Neural progenitor cell (in vitro differentiated cells): ENCODE data around the gene AGR2. TPM values are rescaled to one million over a fixed set of nuclear protein-coding genes. Genes with fewer than 3 reads are reported as not detected.

Source experiments
- DNase-seq: peaks from one replicate; pipeline ENCODE4 v3.0.0-alpha.2; 2016; ENCODE audit warnings: low spot score
- H2AFZ ChIP-seq: fragments of 200-600 bp; sonication (generic); replicated peaks from 2 replicates; pipeline ENCODE4 v1.6.1; 2016; ENCODE audit warnings: antibody characterized with exemption
- H3F3A ChIP-seq: fragments of 200-600 bp; sonication (generic); 2 replicates; pipeline ENCODE4 v1.6.1; 2016; ENCODE audit warnings: antibody characterized with exemption, low read depth
- H3K27ac ChIP-seq: fragments of 200-600 bp; sonication (generic); 2 replicates; pipeline ENCODE4 v1.5.1; 2016; ENCODE audit warnings: mild to moderate bottlenecking
- H3K27me3 ChIP-seq: fragments of 200-600 bp; sonication (generic); 2 replicates; pipeline ENCODE4 v1.6.1; 2016; ENCODE audit warnings: mild to moderate bottlenecking, moderate library complexity
- H3K36me3 ChIP-seq: fragments of 200-600 bp; sonication (generic); 2 replicates; pipeline ENCODE4 v1.5.1; 2016
- H3K4me1 ChIP-seq: fragments of 200-600 bp; sonication (generic); 2 replicates; pipeline ENCODE4 v1.6.1; 2016; ENCODE audit warnings: mixed run types
- H3K4me2 ChIP-seq: fragments of 200-600 bp; sonication (generic); 2 replicates; pipeline ENCODE4 v1.6.1; 2016
- H3K4me3 ChIP-seq: fragments of 200-600 bp; sonication (generic); 2 replicates; pipeline ENCODE4 v1.5.1; 2016
- H3K79me2 ChIP-seq: fragments of 200-600 bp; sonication (generic); 2 replicates; pipeline ENCODE4 v1.6.1; 2016; ENCODE audit warnings: low read depth
- H3K9ac ChIP-seq: fragments of 200-600 bp; sonication (generic); 2 replicates; pipeline ENCODE4 v1.6.1; 2016
- H3K9me3 ChIP-seq: fragments of 200-600 bp; sonication (generic); 2 replicates; pipeline ENCODE4 v1.5.1; 2016; ENCODE audit warnings: low read depth
- H4K20me1 ChIP-seq: fragments of 200-600 bp; sonication (generic); 2 replicates; pipeline ENCODE4 v1.6.1; 2016; ENCODE audit warnings: low read depth
- H3K27ac Mint-ChIP-seq: 3 replicates; pipeline ENCODE4 v1.8.0; 2021; ENCODE audit warnings: mixed read lengths
- H3K27me3 Mint-ChIP-seq: 2 replicates; pipeline ENCODE4 v1.8.0; 2022; ENCODE audit warnings: low read depth, mild to moderate bottlenecking, inconsistent platforms, moderate library complexity, mixed read lengths; ENCODE audit not compliant: insufficient read depth
- H3K36me3 Mint-ChIP-seq: 3 replicates; pipeline ENCODE4 v1.8.0; 2021; ENCODE audit warnings: mixed read lengths
- H3K4me1 Mint-ChIP-seq: 3 replicates; pipeline ENCODE4 v1.8.0; 2021; ENCODE audit warnings: mixed read lengths
- H3K4me3 Mint-ChIP-seq: 3 replicates; pipeline ENCODE4 v1.8.0; 2021; ENCODE audit warnings: mild to moderate bottlenecking, moderate library complexity, mixed read lengths
- H3K9me3 Mint-ChIP-seq: 3 replicates; pipeline ENCODE4 v1.8.0; 2020; ENCODE audit warnings: mixed read lengths
- CTCF ChIP-seq: fragments of 200-600 bp; sonication (generic); IDR thresholded peaks from 2 replicates; pipeline ENCODE4 v1.5.1; 2017; ENCODE audit warnings: antibody characterized with exemption, mild to moderate bottlenecking
- EZH2 ChIP-seq: fragments of 200-600 bp; sonication (generic); IDR thresholded peaks from 2 replicates; pipeline ENCODE4 v1.6.1; 2017; ENCODE audit warnings: antibody characterized with exemption, mild to moderate bottlenecking, moderate library complexity
- EZH2phosphoT487 ChIP-seq: fragments of 200-600 bp; sonication (generic); IDR thresholded peaks from 2 replicates; pipeline ENCODE4 v1.6.1; 2017; ENCODE audit warnings: antibody characterized with exemption
- total RNA-seq: library from RNA; depleted of rRNA; stranded (reverse); fragments of >200 nt; gene quantifications from 2 replicates; pipeline ENCODE4 v1.2.3, GENCODE V29; 2015; ENCODE audit warnings: low replicate concordance

The AGR2 gene
- total RNA-seq, 1 donor from 2014 or later, result not detected

GRCh38 chr7:16786257-16786656 is 18.5 kb downstream of the AGR2 start:
- no peaks in the 10 kb centered on the region for H4K20me1 ChIP-seq
- Mint-ChIP-seq H3K27ac (no peak overlapping the region), H3K4me3 (no peak overlapping the region), H3K9me3 (peaks cover 5% of the 10 kb centered on the region), H3K4me1 (no peaks in the 10 kb centered on the region), H3K36me3 (peaks cover 9% of the 10 kb centered on the region), H3K27me3 (no peaks in the 10 kb centered on the region)
- H3K4me2 ChIP-seq, result no peak overlapping the region
- no peaks in the 10 kb centered on the region for H3K4me1 ChIP-seq
- H3K4me3 ChIP-seq, result no peak overlapping the region
- H3K9ac ChIP-seq, result no peak overlapping the region
- H3F3A ChIP-seq, result no peaks in the 10 kb centered on the region
- no peak for DNase-seq
- H3K27me3 ChIP-seq, result no peaks in the 10 kb centered on the region
- no peaks in the 10 kb centered on the region for H3K36me3 ChIP-seq
- TF ChIP-seq EZH2 (no peak), CTCF (no peak)
- H3K79me2 ChIP-seq, result no peaks in the 10 kb centered on the region
- no peak overlapping the region for H3K27ac ChIP-seq
- no peaks in the 10 kb centered on the region for H3K9me3 ChIP-seq
- no peak overlapping the region for H2AFZ ChIP-seq

- Histone ChIP-seq H3K27me3 (no peaks in the 10 kb centered on the region), H4K20me1 (no peaks in the 10 kb centered on the region), H3K36me3 (no peaks in the 10 kb centered on the region), H3K4me2 (no peak overlapping the region), H3K79me2 (no peaks in the 10 kb centered on the region), H3K27ac (no peak overlapping the region), H2AFZ (no peak overlapping the region), H3K9ac (no peak overlapping the region), H3K4me3 (no peak overlapping the region), H3K9me3 (no peaks in the 10 kb centered on the region), H3F3A (no peaks in the 10 kb centered on the region), H3K4me1 (no peaks in the 10 kb centered on the region)
- Mint-ChIP-seq H3K36me3 (peaks cover 9% of the 10 kb centered on the region), H3K4me3 (no peak overlapping the region), H3K4me1 (no peaks in the 10 kb centered on the region), H3K27me3 (no peaks in the 10 kb centered on the region), H3K9me3 (peaks cover 2% of the 10 kb centered on the region), H3K27ac (no peak overlapping the region)
- TF ChIP-seq EZH2phosphoT487, result no peak
- TF ChIP-seq CTCF, result no peak
- no peak for DNase-seq
Observed at GRCh38 chr7:16785846-16786245, 19.0 kb downstream of the AGR2 start.

GRCh38 chr7:16785321-16785720 is 19.5 kb downstream of the AGR2 start:
- no peak overlapping the region for H3K27ac ChIP-seq
- H3K4me2 ChIP-seq, result no peak overlapping the region
- no peak overlapping the region for H3K9ac ChIP-seq
- H3K27me3 ChIP-seq, result no peaks in the 10 kb centered on the region
- DNase-seq, result no peak
- Mint-ChIP-seq H3K27me3 (no peaks in the 10 kb centered on the region), H3K4me3 (no peak overlapping the region), H3K9me3 (peaks cover 2% of the 10 kb centered on the region), H3K27ac (no peak overlapping the region), H3K36me3 (peaks cover 11% of the 10 kb centered on the region), H3K4me1 (no peaks in the 10 kb centered on the region)
- H3K79me2 ChIP-seq, result no peaks in the 10 kb centered on the region
- H3F3A ChIP-seq, result no peaks in the 10 kb centered on the region
- H2AFZ ChIP-seq, result no peak overlapping the region
- TF ChIP-seq CTCF, result no peak
- H3K4me3 ChIP-seq, result no peak overlapping the region
- no peaks in the 10 kb centered on the region for H3K9me3 ChIP-seq
- no peaks in the 10 kb centered on the region for H4K20me1 ChIP-seq
- H3K4me1 ChIP-seq, result no peaks in the 10 kb centered on the region
- H3K36me3 ChIP-seq, result no peaks in the 10 kb centered on the region

- Mint-ChIP-seq H3K9me3 (no peaks in the 10 kb centered on the region), H3K27ac (no peak overlapping the region), H3K4me1 (peaks cover 7% of the 10 kb centered on the region), H3K27me3 (no peaks in the 10 kb centered on the region), H3K4me3 (no peak overlapping the region), H3K36me3 (peaks cover 8% of the 10 kb centered on the region)
- H3K27ac ChIP-seq, result no peak overlapping the region
- peaks cover 2% of the 10 kb centered on the region for H4K20me1 ChIP-seq
- no peaks in the 10 kb centered on the region for H3K79me2 ChIP-seq
- H3K4me2 ChIP-seq, result no peak overlapping the region
- peaks cover 7% of the 10 kb centered on the region for H3F3A ChIP-seq
- TF ChIP-seq EZH2 (no peak), CTCF (no peak), EZH2phosphoT487 (no peak)
- no peak for DNase-seq
- no peaks in the 10 kb centered on the region for H3K36me3 ChIP-seq
- H3K27me3 ChIP-seq, result no peaks in the 10 kb centered on the region
- no peak overlapping the region for H2AFZ ChIP-seq
- H3K4me1 ChIP-seq, result peaks cover 22% of the 10 kb centered on the region
- H3K9ac ChIP-seq, result no peak overlapping the region
- H3K4me3 ChIP-seq, result no peak overlapping the region
- no peaks in the 10 kb centered on the region for H3K9me3 ChIP-seq
Observed at GRCh38 chr7:16780596-16780995, 24.2 kb downstream of the AGR2 start.
